Measurements from ENCODE around the gene ADD2.
"Not testable (repeated sequence)": the region's sequence is repeated elsewhere in the genome, so short reads cannot be mapped to it uniquely, and the experiment has no call there.

ADD2 gene

DNA sequence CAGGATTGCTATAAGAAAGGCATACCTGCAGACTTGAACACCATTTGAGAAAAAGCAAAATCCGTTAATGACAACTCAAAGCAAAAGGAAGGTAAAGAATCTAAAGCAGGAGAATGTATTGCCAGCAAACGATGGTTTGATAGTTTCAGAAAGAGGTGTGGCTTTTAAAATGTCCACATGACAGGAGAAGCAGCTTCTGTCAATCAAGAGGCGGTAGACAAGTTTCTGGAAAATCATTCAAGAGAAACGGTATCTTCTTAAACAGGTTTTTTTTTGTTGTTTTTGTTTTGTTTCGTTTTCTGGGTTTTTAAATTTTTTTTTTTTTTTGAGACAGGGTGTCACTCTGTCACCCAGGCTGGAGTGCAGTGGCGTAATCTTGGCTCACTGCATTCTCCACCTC lies 38.6 kb upstream of the ADD2 start:
- POLR2A ChIA-PET: no interaction called here
- Histone ChIP-seq H3K4me1 (ENCODE audit: control extremely low read depth in 1 of 4, control insufficient read depth in 4 of 4, insufficient read depth in 4 of 4, low read length in 3 of 4) (no peaks in the 10 kb centered on the region), H3K36me3 (ENCODE audit: control insufficient read depth in 4 of 4, insufficient read depth in 4 of 4, low read length in 3 of 4) (no peaks in the 10 kb centered on the region), H3K27ac (ENCODE audit: insufficient read depth in 1 of 2, low read depth in 1 of 2, low read length in 2 of 2, poor library complexity in 1 of 2, severe bottlenecking in 2 of 2) (no peak overlapping the region), H3K9me3 (ENCODE audit: control extremely low read depth in 1 of 5, control insufficient read depth in 4 of 5, insufficient read depth in 2 of 5, low read depth in 1 of 5, low read length in 4 of 5) (no peaks in the 10 kb centered on the region), H3K4me3 (ENCODE audit: control insufficient read depth in 1 of 7, extremely low read depth in 1 of 7, insufficient read depth in 4 of 7, low read depth in 2 of 7, low read length in 6 of 7) (no peak overlapping the region), H3K27me3 (replicated peaks in 2 of 5; ENCODE audit: control insufficient read depth in 4 of 5, insufficient read depth in 5 of 5, low read length in 4 of 5) (peaks cover 0 to 13% (median 6%) of the 10 kb centered on the region in 5 experiments)
- CTCF ChIA-PET: interaction anchor here (2.5 kb wide), 1 partner anchor 19 kb away, joined by 6 read pairs; no protein-coding TSS in a partner anchor
- no peak for DNase-seq
- 86% methylated on average over 5 of the region's 6 CpGs for WGBS (ENCODE audit: insufficient coverage)

DNA sequence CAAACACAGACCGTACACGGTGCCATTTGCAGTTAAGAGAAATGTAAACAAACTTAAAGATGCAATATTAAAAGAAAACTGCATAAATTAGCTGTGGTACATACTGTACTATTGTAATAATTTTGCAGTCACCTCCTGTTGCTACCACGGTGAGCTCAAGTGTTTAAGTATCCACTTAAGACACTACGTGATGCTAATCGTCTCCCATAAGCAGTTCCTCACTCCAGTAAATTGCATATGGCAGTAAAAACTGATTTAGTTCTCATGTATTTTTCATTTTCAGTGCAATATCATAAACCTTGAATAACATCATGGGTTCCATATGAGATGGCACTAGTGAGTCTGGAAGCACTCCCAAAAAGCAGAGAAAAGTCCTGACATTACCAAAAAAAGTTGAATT lies 38.0 kb upstream of the ADD2 start:
- CTCF ChIA-PET: interaction anchor here (2.5 kb wide), 1 partner anchor 18 kb away, joined by 6 read pairs; no protein-coding TSS in a partner anchor
- H3K36me3 ChIP-seq (ENCODE audit: control insufficient read depth in 4 of 4, insufficient read depth in 4 of 4, low read length in 3 of 4): no peaks in the 10 kb centered on the region
- no peak for DNase-seq
- H3K4me3 ChIP-seq (ENCODE audit: control insufficient read depth in 1 of 7, extremely low read depth in 1 of 7, insufficient read depth in 4 of 7, low read depth in 2 of 7, low read length in 6 of 7): no peak overlapping the region
- H3K4me1 ChIP-seq (ENCODE audit: control extremely low read depth in 1 of 4, control insufficient read depth in 4 of 4, insufficient read depth in 4 of 4, low read length in 3 of 4): no peaks in the 10 kb centered on the region
- no peak overlapping the region for H3K27ac ChIP-seq (ENCODE audit: insufficient read depth in 1 of 2, low read depth in 1 of 2, low read length in 2 of 2, poor library complexity in 1 of 2, severe bottlenecking in 2 of 2)
- H3K9me3 ChIP-seq (ENCODE audit: control extremely low read depth in 1 of 5, control insufficient read depth in 4 of 5, insufficient read depth in 2 of 5, low read depth in 1 of 5, low read length in 4 of 5): peaks cover 0 to 2% (median 0%) of the 10 kb centered on the region in 5 experiments
- no CpG with 5 or more reads among the region's 5 CpGs for WGBS (ENCODE audit: insufficient coverage)
- peaks cover 0 to 17% (median 4%) of the 10 kb centered on the region in 5 experiments for H3K27me3 ChIP-seq (replicated peaks in 2 of 5; ENCODE audit: control insufficient read depth in 4 of 5, insufficient read depth in 5 of 5, low read length in 4 of 5)
- POLR2A ChIA-PET: no interaction called here

GRCh38 chr2:70801607-70802263 lies 33.7 kb upstream of the ADD2 start:
- ChIA-PET CTCF (interaction anchor here (0.6 kb wide), 1 partner anchor 11 kb away, joined by 3 read pairs; no protein-coding TSS in a partner anchor), POLR2A (no interaction called here)
- H3K4me1 ChIP-seq (ENCODE audit: control extremely low read depth in 1 of 4, control insufficient read depth in 4 of 4, insufficient read depth in 4 of 4, low read length in 3 of 4): no peaks in the 10 kb centered on the region
- no peak overlapping the region for H3K27ac ChIP-seq (ENCODE audit: insufficient read depth in 1 of 2, low read depth in 1 of 2, low read length in 2 of 2, poor library complexity in 1 of 2, severe bottlenecking in 2 of 2)
- DNase-seq: no peak
- no peak overlapping the region for H3K4me3 ChIP-seq (ENCODE audit: control insufficient read depth in 1 of 7, extremely low read depth in 1 of 7, insufficient read depth in 4 of 7, low read depth in 2 of 7, low read length in 6 of 7)
- peaks cover 0 to 13% (median 11%) of the 10 kb centered on the region in 5 experiments for H3K27me3 ChIP-seq (replicated peaks in 2 of 5; ENCODE audit: control insufficient read depth in 4 of 5, insufficient read depth in 5 of 5, low read length in 4 of 5)
- peaks cover 0 to 6% (median 0%) of the 10 kb centered on the region in 5 experiments for H3K9me3 ChIP-seq (ENCODE audit: control extremely low read depth in 1 of 5, control insufficient read depth in 4 of 5, insufficient read depth in 2 of 5, low read depth in 1 of 5, low read length in 4 of 5)
- no peaks in the 10 kb centered on the region for H3K36me3 ChIP-seq (ENCODE audit: control insufficient read depth in 4 of 4, insufficient read depth in 4 of 4, low read length in 3 of 4)
- 91% methylated on average over 7 of the region's 10 CpGs for WGBS (ENCODE audit: insufficient coverage)

GRCh38 chr2:70799706-70800105 lies 31.7 kb upstream of the ADD2 start:
- Histone ChIP-seq H3K36me3 (ENCODE audit: control insufficient read depth in 4 of 4, insufficient read depth in 4 of 4, low read length in 3 of 4) (no peaks in the 10 kb centered on the region), H3K27me3 (replicated peaks in 2 of 5; ENCODE audit: control insufficient read depth in 4 of 5, insufficient read depth in 5 of 5, low read length in 4 of 5) (peaks cover 0 to 26% (median 20%) of the 10 kb centered on the region in 5 experiments), H3K4me3 (ENCODE audit: control insufficient read depth in 1 of 7, extremely low read depth in 1 of 7, insufficient read depth in 4 of 7, low read depth in 2 of 7, low read length in 6 of 7) (no peak overlapping the region), H3K9me3 (ENCODE audit: control extremely low read depth in 1 of 5, control insufficient read depth in 4 of 5, insufficient read depth in 2 of 5, low read depth in 1 of 5, low read length in 4 of 5) (peaks cover 0 to 6% (median 0%) of the 10 kb centered on the region in 5 experiments), H3K4me1 (ENCODE audit: control extremely low read depth in 1 of 4, control insufficient read depth in 4 of 4, insufficient read depth in 4 of 4, low read length in 3 of 4) (no peaks in the 10 kb centered on the region), H3K27ac (ENCODE audit: insufficient read depth in 1 of 2, low read depth in 1 of 2, low read length in 2 of 2, poor library complexity in 1 of 2, severe bottlenecking in 2 of 2) (no peak overlapping the region)
- WGBS (ENCODE audit: insufficient coverage): 100% methylated on average over 2 of the region's 2 CpGs
- ChIA-PET POLR2A (no interaction called here), CTCF (no interaction called here)
- DNase-seq: no peak

DNA sequence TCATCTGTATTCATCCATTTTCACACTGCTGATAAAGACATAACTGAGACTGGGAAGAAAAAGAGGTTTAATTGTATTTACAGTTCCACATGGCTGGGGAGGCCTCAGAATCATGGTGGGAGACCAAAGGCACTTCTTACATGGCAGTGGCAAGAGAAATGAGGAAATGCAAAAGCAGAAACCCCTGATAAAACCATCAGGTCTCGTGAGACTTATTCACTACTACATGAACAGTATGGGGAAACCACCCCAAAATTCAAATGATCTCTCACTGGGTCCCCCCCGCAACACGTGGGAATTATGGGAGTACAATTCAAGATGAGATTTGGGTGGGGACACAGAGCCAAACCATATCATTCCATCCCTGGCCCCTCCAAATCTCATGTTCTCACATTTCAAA lies 30.0 kb upstream of the ADD2 start:
- H3K4me1 ChIP-seq (ENCODE audit: control extremely low read depth in 1 of 4, control insufficient read depth in 4 of 4, insufficient read depth in 4 of 4, low read length in 3 of 4); H3K9me3 ChIP-seq (ENCODE audit: control extremely low read depth in 1 of 5, control insufficient read depth in 4 of 5, insufficient read depth in 2 of 5, low read depth in 1 of 5, low read length in 4 of 5); H3K27ac ChIP-seq (ENCODE audit: insufficient read depth in 1 of 2, low read depth in 1 of 2, low read length in 2 of 2, poor library complexity in 1 of 2, severe bottlenecking in 2 of 2); H3K4me3 ChIP-seq (ENCODE audit: control insufficient read depth in 1 of 7, extremely low read depth in 1 of 7, insufficient read depth in 4 of 7, low read depth in 2 of 7, low read length in 6 of 7); POLR2A ChIA-PET; H3K36me3 ChIP-seq (ENCODE audit: control insufficient read depth in 4 of 4, insufficient read depth in 4 of 4, low read length in 3 of 4); DNase-seq: not testable (repeated sequence)
- CTCF ChIA-PET: interaction anchor here (1.2 kb wide), 1 partner anchor 9 kb away, joined by 3 read pairs; no protein-coding TSS in a partner anchor
- WGBS (ENCODE audit: insufficient coverage): no CpG with 5 or more reads among the region's 3 CpGs
- peaks cover 0 to 41% (median 25%) of the 10 kb centered on the region in 5 experiments for H3K27me3 ChIP-seq (replicated peaks in 2 of 5; ENCODE audit: control insufficient read depth in 4 of 5, insufficient read depth in 5 of 5, low read length in 4 of 5)

GRCh38 chr2:70797506-70797905 lies 29.5 kb upstream of the ADD2 start:
- CTCF ChIA-PET: interaction anchor here (0.7 to 1.1 kb wide), 2 partner anchors 8 to 10 kb away, joined by 3 to 5 read pairs; no protein-coding TSS in a partner anchor
- Histone ChIP-seq H3K9me3 (ENCODE audit: control extremely low read depth in 1 of 5, control insufficient read depth in 4 of 5, insufficient read depth in 2 of 5, low read depth in 1 of 5, low read length in 4 of 5) (peaks cover 0 to 6% (median 0%) of the 10 kb centered on the region in 5 experiments), H3K27me3 (replicated peaks in 2 of 5; ENCODE audit: control insufficient read depth in 4 of 5, insufficient read depth in 5 of 5, low read length in 4 of 5) (peaks cover 0 to 41% (median 27%) of the 10 kb centered on the region in 5 experiments), H3K4me1 (ENCODE audit: control extremely low read depth in 1 of 4, control insufficient read depth in 4 of 4, insufficient read depth in 4 of 4, low read length in 3 of 4) (no peaks in the 10 kb centered on the region), H3K27ac (ENCODE audit: insufficient read depth in 1 of 2, low read depth in 1 of 2, low read length in 2 of 2, poor library complexity in 1 of 2, severe bottlenecking in 2 of 2) (no peak overlapping the region), H3K36me3 (ENCODE audit: control insufficient read depth in 4 of 4, insufficient read depth in 4 of 4, low read length in 3 of 4) (no peaks in the 10 kb centered on the region), H3K4me3 (ENCODE audit: control insufficient read depth in 1 of 7, extremely low read depth in 1 of 7, insufficient read depth in 4 of 7, low read depth in 2 of 7, low read length in 6 of 7) (no peak overlapping the region)
- DNase-seq: no peak
- WGBS (ENCODE audit: insufficient coverage): 63% methylated on average over 1 of the region's 2 CpGs
- POLR2A ChIA-PET: no interaction called here

DNA sequence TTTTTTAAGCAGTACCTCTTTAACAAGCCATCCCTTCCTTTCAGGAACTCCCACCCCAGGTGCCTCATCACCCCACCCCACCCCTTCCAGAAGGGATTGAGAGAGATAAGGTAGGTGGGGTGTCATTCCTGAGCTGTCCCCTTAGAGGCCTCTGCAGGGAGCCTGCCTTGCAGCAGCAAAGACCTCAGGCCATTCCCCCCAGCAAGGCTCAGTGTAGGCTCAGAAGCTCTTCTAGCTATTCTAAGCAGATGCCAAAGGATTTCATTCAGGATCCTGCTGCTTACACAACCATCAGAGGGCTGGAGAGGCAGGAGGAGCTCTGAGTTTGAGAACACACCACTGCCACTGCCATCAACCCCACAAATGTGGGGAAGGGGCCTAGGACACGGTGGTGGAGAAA lies 28.3 kb upstream of the ADD2 start:
- no peaks in the 10 kb centered on the region for H3K4me1 ChIP-seq (ENCODE audit: control extremely low read depth in 1 of 4, control insufficient read depth in 4 of 4, insufficient read depth in 4 of 4, low read length in 3 of 4)
- POLR2A ChIA-PET: no interaction called here

More for the DNA sequence above, 28.3 kb upstream of the ADD2 start:
- H3K27me3 ChIP-seq (replicated peaks in 2 of 5; ENCODE audit: control insufficient read depth in 4 of 5, insufficient read depth in 5 of 5, low read length in 4 of 5): peaks cover 8 to 42% (median 32%) of the 10 kb centered on the region in 5 experiments
- DNase-seq: no peak
- WGBS (ENCODE audit: insufficient coverage): no CpG with 5 or more reads among the region's 1 CpG
- CTCF ChIA-PET: interaction anchor here (0.8 to 1.6 kb wide), 3 partner anchors 9 to 124 kb away, joined by 3 to 5 read pairs (median 3); no protein-coding TSS in a partner anchor
- H3K36me3 ChIP-seq (ENCODE audit: control insufficient read depth in 4 of 4, insufficient read depth in 4 of 4, low read length in 3 of 4): no peaks in the 10 kb centered on the region
- no peak overlapping the region for H3K27ac ChIP-seq (ENCODE audit: insufficient read depth in 1 of 2, low read depth in 1 of 2, low read length in 2 of 2, poor library complexity in 1 of 2, severe bottlenecking in 2 of 2)
- peaks cover 0 to 6% (median 0%) of the 10 kb centered on the region in 5 experiments for H3K9me3 ChIP-seq (ENCODE audit: control extremely low read depth in 1 of 5, control insufficient read depth in 4 of 5, insufficient read depth in 2 of 5, low read depth in 1 of 5, low read length in 4 of 5)
- no peak overlapping the region for H3K4me3 ChIP-seq (ENCODE audit: control insufficient read depth in 1 of 7, extremely low read depth in 1 of 7, insufficient read depth in 4 of 7, low read depth in 2 of 7, low read length in 6 of 7)

Measured in common myeloid progenitor, CD34-positive (primary cell).